D721Med (cell line): ENCODE results near the gene PIANP.

Source experiments
- DNase-seq: peaks from one replicate; pipeline ENCODE4 v3.0.0; 2011; ENCODE audit warnings: low spot score; ENCODE audit not compliant: insufficient read length
- FAIRE-seq: peaks from 2 replicates; lab custom pipeline; 2011; peaks lifted over from hg19 to GRCh38; lab: Jason Lieb, UNC
- TF ChIP-seq, protein P1 (sequence below): IDR thresholded peaks from 2 replicates; pipeline ENCODE4 v1.5.1; 2012; ENCODE audit warnings: mild to moderate bottlenecking, control low read depth; ENCODE audit not compliant: insufficient read depth; ENCODE audit errors: missing control alignments

The PIANP gene

DNA sequence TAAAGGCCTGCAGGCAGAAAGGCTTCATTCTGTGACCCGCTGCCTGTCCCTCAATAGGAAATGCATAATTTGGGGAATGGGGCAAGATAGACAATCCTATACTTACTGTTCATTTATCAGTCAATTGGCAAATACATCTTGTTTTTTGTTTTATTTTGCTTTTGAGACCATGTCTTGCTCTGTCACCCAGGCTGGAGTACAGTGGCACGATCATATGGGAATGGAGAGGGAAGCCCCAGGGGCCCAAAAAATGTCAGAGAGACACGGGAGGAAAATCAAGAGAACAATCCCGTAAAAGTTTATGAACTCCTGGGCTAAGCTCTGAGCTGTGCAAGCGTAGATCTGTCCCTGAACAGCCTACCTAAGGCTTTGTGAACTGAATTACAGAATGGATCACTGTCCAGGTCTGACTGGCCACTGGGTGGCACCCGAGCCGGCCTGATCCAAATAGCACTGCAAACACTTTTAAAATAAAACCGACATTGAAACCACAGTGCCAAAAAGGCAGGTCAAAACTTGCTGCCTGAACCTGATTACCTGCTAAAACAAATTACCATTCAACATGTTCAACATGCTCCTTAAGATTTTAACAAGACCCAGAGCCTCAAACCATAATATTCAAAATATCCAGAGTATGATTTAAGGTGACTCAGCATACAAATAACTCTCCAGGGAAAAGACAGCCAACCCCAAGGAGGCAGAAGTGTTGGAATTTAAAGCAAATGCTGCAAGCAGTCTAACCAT, 35.0 kb upstream of the PIANP start:
- DNase-seq (peak; percentile 43), FAIRE-seq (no peak)
- TF ChIP-seq, protein P1, sequence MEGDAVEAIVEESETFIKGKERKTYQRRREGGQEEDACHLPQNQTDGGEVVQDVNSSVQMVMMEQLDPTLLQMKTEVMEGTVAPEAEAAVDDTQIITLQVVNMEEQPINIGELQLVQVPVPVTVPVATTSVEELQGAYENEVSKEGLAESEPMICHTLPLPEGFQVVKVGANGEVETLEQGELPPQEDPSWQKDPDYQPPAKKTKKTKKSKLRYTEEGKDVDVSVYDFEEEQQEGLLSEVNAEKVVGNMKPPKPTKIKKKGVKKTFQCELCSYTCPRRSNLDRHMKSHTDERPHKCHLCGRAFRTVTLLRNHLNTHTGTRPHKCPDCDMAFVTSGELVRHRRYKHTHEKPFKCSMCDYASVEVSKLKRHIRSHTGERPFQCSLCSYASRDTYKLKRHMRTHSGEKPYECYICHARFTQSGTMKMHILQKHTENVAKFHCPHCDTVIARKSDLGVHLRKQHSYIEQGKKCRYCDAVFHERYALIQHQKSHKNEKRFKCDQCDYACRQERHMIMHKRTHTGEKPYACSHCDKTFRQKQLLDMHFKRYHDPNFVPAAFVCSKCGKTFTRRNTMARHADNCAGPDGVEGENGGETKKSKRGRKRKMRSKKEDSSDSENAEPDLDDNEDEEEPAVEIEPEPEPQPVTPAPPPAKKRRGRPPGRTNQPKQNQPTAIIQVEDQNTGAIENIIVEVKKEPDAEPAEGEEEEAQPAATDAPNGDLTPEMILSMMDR, result peak; percentile 80

- DNase-seq, result no peak
- TF ChIP-seq, protein P1, result no peak
- FAIRE-seq, result no peak
Measured at GRCh38 chr12:6734506-6735387, 34.1 kb upstream of the PIANP start.

DNA sequence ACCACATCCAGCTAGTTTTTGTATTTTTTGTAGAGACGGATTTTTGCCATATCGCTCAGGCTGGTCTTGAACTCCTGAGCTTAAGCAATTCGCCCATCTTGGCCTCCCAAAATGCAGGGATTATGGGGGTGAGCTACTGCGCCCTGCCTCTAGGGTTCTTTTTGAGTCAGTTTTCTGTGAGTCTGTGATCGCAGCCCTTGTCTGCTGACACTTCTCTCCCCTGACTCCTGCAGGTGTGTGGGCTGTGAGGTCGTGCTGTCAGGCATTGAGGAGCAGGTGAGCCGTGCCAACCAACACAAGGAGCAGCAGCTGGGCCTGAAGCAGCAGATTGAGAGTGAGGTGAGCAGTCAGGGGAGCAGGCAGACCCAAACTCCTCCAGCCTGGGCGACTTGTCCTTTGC, 29.6 kb upstream of the PIANP start:
- FAIRE-seq, result no peak
- DNase-seq, result no peak
- TF ChIP-seq, protein P1, result no peak

DNA sequence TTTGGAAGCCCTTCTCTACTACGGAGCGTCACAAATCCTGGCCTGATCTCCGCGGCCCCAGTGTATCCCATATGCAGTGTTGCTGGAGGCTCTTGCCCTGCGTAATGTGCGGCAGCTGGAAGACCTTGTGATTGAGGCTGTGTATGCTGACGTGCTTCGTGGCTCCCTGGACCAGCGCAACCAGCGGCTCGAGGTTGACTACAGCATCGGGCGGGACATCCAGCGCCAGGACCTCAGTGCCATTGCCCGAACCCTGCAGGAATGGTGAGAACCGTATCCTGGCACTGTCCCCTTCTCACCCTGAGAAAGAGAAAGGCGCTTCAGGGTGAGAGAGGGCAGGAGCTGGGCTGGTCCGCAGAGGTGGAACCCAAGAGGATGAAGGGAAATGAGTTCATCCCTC, 28.6 kb upstream of the PIANP start:
- TF ChIP-seq, protein P1, result no peak
- FAIRE-seq (no peak), DNase-seq (no peak)

- TF ChIP-seq, protein P1, result no peak
- FAIRE-seq (no peak), DNase-seq (no peak)
Measured at GRCh38 chr12:6725350-6725749, 24.7 kb upstream of the PIANP start.

DNA sequence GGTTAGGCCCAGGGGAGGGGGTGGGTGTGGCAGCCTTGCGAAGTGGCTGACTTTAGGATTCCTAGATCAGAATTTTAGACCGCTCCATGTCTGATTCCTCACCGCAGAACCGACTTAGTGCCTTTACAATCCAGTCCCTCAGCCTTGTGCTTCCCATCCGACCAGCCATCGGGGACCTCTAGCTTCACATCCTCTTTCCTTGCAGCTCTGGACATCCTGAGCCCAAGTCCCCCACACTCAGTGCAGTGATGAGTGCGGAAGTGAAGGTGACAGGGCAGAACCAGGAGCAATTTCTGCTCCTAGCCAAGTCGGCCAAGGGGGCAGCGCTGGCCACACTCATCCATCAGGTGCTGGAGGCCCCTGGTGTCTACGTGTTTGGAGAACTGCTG, 23.8 kb upstream of the PIANP start:
- FAIRE-seq (no peak), DNase-seq (no peak)
- TF ChIP-seq, protein P1, result no peak
